GM12892 (cell line): ENCODE data around the gene SPTLC3.

ENCODE experiments used
- DNase-seq: peaks from one replicate; pipeline ENCODE4 v3.0.0; 2011; ENCODE audit not compliant: insufficient read length
- FAIRE-seq: peaks from 2 replicates; lab custom pipeline; 2011; peaks lifted over from hg19 to GRCh38; lab: Jason Lieb, UNC
- POLR2A ChIP-seq: IDR thresholded peaks from 2 replicates; pipeline ENCODE4 v1.6.1; 2011; ENCODE audit warnings: low read depth, low read length, control low read depth
- POLR2AphosphoS5 ChIP-seq: IDR thresholded peaks from 2 replicates; pipeline ENCODE4 v1.6.1; 2011; ENCODE audit warnings: low read depth, low read length, control low read depth
- TAF1 ChIP-seq: IDR thresholded peaks from 2 replicates; pipeline ENCODE4 v1.6.1; 2011; ENCODE audit warnings: low read depth, mild to moderate bottlenecking, control low read depth, low read length, borderline replicate concordance

Gene SPTLC3

DNA sequence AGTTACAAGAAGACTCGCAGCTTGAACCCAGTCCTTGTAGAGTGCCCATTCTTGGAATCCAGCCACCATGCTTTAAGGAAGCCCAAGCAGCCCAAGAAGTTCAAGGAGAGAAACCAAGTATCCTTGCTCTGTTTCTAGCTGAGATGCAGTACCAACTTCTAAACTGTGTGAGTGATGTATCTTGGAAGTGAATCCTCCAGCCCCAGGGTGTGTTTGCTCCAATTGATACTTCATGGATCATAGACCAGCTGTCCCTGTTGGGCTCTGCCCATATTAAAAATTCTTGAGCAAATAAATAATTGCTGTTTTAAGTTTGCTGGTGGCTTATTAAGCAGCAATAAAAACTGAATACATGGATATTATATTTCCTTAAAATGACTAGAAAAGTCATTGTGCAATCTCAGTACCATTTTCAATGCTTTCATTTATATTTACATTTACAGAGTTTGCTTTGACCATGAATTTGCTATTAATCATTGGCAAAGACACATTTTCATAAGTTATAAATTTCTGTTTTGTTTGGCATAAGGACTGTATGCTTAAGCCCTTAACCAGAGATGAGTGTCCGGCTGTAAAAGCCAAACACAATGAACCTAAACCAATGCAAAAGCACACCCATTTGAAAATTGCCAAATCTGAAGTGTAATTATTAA is 9.2 kb downstream of the SPTLC3 start:
- DNase-seq (no peak), FAIRE-seq (no peak)
- TF ChIP-seq TAF1, result no peak
- no peak for TF ChIP-seq POLR2A
- TF ChIP-seq POLR2AphosphoS5, result no peak

DNA sequence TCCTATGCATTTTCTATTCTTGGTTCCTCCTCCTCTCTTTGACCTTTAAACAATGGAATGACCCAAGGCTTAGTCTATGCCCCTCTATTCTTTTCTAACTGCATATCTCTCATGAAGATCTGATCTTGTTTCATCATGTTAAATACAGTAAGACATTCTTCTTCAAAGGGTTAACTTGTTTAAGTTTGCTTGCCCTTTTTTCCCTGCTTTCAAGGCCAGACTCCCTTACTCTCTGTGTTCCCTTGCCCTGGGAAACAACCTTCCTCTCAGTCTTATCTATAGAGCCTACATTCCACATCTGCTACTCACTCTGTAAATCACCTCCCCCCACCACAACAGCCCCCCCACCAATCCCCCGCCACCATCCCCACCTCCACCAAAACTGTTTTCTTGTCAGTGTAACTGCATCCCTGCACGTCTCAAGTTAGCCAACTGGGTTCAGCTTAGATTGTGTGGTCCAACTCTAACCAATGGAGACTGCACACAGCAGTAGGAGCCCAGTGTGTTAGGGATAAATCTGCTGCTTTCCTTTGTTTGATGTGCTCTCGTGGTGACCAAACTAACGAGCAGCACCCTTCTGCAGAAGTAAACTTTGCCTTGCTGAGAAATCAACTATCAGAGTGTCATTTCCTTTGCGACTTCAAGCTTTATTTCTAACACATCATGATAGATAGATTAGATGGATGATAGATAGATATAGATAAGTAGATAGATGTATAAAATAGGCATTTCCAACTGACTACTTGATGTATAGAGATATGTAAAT is 12.6 kb downstream of the SPTLC3 start:
- no peak for TF ChIP-seq POLR2A
- TF ChIP-seq POLR2AphosphoS5, result no peak
- no peak for TF ChIP-seq TAF1
- FAIRE-seq (no peak), DNase-seq (no peak)

DNA sequence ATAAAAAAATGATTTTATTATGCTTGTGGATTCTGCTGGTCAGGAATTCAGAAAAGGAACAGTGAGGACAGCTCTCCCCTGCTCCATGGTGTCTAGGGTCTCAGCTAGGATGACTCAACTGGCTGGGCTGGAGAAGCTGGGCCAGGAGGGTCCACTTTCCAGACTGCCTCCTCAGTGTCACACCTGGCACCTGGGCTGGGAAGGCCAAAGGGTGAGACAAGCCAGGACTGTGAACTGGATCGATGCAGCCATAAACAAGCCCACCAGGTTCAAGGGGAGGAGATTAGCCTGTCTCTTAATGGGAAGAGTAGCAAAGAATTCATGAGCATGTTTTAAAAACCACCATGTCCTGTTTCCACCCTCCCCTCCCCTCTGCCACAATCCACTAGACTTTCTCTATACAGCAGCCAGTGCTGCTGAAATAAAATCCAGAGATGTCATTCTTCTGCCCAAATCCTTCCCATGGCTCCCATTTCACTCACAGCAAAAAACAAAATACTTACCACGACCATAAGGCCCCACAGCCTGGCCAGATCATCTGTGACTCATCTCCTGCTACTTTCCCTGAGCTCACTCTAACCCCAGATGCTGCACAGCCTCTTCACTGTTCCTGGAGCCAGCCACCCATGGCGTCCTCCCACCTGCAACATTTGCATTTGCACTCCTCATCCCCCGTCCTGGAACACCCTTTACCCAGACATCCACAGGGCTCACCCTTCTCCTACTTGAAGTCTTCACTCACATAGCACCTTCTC is 13.8 kb downstream of the SPTLC3 start:
- FAIRE-seq (no peak), DNase-seq (no peak)
- no peak for TF ChIP-seq POLR2AphosphoS5

DNA sequence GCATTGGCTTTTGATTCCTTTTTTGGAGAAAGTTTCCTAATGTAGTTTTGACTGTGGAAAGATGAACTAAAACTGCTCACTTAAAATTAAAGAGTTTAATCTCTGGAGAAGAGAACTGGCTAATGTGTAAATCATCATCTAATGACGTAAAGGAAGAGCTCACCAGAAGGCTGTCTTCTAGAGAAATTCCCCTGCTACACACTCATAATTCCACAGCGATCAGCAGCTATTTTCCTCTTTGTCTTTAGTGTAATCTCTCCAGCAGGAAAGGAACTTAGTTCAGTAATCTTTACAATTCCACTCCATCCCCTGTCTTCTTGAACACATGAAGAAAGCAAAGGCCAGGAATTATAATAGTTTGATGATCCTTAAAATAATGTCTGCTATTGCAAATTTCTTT is 15.8 kb downstream of the SPTLC3 start:
- no peak for FAIRE-seq
- TF ChIP-seq TAF1 (no peak), POLR2A (no peak), POLR2AphosphoS5 (no peak)
- DNase-seq, result no peak

DNA sequence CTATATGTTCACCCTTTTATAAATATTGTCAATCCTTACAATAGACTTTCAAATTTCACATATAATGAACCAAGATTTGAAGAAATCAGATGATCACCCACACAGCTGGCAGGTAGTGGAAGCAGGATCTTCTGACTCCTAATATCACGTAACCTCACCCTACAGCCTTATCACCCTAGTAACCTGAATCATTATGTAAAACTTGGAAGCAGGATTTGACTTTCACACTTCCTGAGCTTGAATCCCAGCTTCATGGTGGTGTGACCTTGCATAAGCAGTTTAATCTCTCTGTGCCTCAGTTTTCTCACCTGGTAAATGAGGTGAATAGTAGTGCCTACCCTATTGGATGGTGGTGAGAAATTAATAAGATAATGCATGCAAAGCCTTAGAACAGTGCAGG is 16.4 kb downstream of the SPTLC3 start:
- FAIRE-seq, result no peak
- TF ChIP-seq POLR2A (no peak), POLR2AphosphoS5 (no peak), TAF1 (no peak)
- no peak for DNase-seq

DNA sequence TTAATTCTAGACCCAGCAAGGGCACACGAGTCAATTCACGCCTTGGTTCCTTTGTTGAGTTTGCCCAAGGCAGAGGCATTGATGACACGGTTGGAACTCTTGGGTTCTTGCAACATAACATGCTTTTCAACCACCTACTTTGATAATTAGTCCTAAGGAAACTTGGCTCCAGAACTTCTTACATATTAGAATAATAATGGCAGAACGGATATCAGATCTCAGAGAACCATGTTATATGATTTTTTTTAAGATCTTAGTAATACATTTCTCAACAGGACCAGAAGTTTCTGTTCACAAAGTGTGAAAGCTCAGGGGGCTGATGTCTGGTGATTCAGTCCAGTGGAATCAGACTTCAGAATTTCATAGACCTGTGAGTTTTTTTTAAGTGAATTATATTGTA is 19.2 kb downstream of the SPTLC3 start:
- TF ChIP-seq TAF1, result no peak
- TF ChIP-seq POLR2AphosphoS5, result no peak
- TF ChIP-seq POLR2A, result no peak
- FAIRE-seq, result no peak

DNA sequence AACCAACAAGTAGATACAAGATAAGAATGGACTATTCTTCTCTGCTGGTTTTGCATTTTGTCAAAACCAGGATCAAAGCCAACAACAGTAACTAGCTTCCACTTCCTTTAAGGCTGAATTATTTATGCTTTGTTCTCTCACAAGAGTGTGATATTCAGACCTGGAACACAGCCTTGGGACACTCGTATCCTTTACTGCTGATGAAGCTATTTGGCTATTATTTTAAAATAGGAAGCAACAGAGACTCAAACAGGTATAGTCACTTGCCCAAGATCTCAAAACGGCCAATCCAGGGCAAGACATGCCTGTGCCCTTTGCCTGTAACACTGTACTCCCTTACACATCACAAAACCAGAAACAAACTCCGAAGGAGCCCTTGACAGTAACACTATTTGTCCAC is 19.9 kb downstream of the SPTLC3 start:
- FAIRE-seq, result no peak
- no peak for TF ChIP-seq TAF1
- no peak for TF ChIP-seq POLR2AphosphoS5
- TF ChIP-seq POLR2A, result no peak
- DNase-seq, result no peak

More for the DNA sequence above, 19.2 kb downstream of the SPTLC3 start:
- DNase-seq, result no peak

DNA sequence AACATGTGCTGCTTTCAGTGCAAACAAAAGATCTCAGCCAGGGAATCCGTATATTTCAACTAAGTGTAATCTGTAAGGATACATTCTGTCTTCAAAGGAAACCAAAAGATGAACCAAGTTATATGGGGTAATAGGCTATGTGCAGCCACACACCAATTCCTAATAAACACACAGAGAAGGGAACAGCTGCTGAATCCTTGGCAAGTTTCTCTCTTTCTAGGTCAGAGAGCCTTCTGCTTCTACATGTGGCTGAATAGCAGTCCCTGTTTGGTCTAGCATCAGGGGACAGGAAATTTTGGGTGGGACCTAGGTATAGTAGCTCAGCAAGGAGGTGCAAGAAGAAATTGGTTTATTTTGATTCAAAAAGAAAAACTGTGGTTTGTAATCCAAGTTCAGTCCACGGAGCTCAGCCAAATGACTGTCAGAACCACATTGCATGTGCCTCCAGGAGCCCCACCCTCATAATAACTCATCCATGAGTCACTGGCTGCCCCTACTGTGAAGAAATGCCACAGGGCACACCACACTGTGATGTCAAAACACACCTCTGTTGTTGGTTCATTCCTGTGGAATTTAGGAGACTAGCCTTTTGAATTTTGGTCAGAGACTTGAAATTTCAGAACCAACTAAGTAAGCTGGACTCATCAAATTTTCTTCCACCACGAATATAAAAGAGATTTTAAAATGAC is 21.1 kb downstream of the SPTLC3 start:
- DNase-seq (no peak), FAIRE-seq (no peak)
- no peak for TF ChIP-seq TAF1
- no peak for TF ChIP-seq POLR2AphosphoS5
- TF ChIP-seq POLR2A, result no peak

DNA sequence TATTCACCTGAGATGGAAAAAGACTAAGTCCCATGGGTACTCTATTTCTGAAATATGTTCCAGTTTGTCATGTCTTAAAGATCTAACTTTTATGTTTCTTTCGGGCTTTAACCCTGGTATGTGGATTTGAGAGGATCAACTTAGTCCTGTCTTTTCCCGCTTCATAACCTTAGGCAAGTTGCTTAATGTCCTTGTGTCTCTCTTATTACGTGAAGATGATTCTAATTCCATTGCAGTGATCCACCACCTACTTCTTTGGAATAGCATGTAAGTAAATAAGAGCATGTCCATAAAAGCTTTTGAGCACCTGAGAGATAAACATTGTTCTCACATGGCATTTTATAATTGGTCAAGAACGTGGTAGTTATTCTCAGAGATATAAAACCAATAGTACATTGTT is 23.0 kb downstream of the SPTLC3 start:
- TF ChIP-seq POLR2A (no peak), POLR2AphosphoS5 (no peak), TAF1 (no peak)
- no peak for FAIRE-seq
- no peak for DNase-seq

DNA sequence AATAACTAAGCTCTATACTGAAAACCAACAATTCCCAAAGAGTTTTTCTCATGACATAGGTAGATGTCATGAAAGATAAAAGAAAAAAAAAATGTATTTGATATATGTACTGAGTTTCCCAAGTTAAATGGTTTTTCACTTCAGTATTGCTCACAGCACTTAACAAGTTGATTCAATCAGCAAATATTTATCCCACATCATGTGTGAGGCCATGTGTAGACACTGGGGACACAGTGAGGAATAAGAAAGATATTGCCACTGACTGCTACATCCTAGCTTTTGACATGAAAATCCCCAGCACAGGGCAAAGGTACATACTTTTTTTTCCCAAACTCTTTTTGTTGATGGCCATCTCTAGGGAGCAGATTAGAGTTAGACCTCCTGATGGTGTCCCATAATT is 25.3 kb downstream of the SPTLC3 start:
- TF ChIP-seq TAF1, result no peak
- FAIRE-seq (no peak), DNase-seq (no peak)

DNA sequence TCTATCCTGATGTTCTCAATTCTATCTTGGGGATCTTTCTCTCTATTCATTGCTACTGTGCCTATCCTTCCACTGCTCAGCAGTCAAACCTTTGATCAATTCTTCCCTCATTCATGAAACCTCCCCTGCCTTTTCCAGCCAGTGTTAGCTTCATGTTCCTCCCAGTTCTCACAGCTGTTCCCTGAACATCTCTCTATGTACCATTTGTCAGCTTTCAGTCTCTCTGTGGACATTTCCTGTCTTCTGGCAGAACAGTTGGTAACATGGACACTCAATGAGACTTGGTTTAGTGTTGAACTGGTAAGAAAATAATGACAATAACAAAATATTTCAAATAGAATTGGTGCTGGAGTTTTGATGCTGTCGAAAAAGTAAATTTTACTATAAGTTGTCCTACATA is 26.2 kb downstream of the SPTLC3 start:
- DNase-seq (no peak), FAIRE-seq (no peak)
- TF ChIP-seq POLR2AphosphoS5, result no peak
- no peak for TF ChIP-seq TAF1
- TF ChIP-seq POLR2A, result no peak
